NCI-H2171 treated with DMSO at 0.1 percent for 48 hours (cell line): ENCODE results near the gene ANO3.
A peak's percentile ranks its signal among the peaks of the same experiment; 100 is the strongest.
"Not testable (repeated sequence)": the region's sequence is repeated elsewhere in the genome, so short reads cannot be mapped to it uniquely, and the experiment has no call there.

Experiments used
- DNase-seq: peaks from one replicate; lab custom pipeline; 2025; lab: John Stamatoyannopoulos, UW

Gene ANO3

DNA sequence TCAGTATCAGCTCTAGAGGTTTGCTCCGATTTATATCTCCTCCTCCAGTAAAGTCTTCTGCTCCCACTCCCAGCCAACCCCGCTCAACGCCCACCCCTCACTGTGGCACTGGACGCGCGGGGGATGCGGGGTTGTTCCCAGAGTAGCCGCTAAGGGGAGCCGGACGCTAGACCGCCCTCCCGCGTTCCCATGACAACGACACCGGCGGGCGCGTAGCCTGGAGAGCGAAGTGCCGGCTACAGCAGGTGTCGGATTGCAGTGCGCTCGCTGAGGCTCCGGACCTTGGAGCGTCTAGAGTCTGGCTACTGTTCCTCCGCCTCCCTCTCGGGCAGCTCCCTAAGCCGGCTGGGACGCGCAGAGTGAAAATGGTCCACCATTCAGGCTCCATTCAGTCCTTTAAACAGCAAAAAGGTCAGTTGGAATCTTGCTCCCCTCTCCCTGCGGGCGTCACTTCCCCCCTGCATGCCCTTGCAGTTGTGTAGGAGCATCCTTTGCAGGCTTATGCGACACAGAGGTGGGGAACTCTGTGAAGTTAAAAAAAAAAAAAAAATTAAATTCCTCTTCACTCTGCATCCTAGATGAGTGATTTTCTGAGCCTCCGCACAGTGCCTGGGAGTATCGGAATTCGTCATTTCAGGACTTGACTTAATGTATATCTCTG is at the start of gene ANO3:
TSS of gene ANO3 (plus strand) at position 220 of the 661 bp plus-strand sequence. CDS start at position 366, 146 bp downstream.
- peak; percentile 73 for DNase-seq

DNA sequence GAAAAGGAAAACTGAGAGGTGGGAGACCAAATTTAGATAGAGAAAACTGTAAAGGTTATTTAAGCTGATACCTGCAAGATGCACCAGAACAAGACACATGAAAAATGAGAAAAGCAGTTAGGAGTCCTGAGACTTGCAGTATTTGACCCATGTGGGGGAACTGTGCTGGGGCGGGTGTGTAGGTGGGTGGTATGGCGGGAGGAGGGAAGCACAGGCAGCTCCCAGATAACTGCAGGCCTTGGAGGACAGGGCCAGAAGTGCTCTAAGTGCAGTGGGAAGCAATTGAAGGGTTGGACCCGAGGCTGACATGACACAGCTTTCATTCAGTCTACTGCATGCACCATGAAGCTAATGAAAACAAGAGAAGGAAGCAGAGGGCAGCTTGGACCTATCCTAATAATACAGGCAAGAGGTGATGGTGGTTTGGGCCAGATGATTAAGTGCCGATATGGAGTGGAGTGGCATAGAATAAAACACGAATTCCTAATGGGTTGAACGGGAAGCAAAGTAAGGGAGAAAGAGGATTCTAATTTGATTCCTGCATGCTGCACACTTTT is 48.0 kb upstream of the ANO3 start:
- no peak for DNase-seq

DNA sequence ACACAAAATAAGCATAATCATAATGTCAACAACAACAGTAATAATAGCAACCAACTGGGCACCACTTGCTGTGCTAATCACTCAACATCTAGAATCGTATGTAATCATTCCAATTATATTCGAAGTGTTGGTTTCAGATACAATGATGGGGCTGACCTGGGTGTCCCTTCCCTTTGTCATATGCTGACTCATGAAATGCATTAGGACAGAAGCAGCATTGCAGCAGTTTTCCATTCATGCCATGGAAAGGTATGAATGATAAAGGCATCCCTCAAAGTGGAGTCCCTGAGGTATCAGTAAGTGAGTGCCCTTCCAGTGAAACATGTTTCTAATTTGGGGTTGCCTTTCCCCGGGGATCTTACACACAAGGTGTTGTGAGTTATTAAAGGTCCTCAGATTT is 46.3 kb upstream of the ANO3 start:
- DNase-seq = peak; percentile 86

GRCh38 chr11:26286472-26287066 is 45.4 kb upstream of the ANO3 start:
- peak; percentile 52 for DNase-seq

- no peak for DNase-seq
These were observed 44.8 kb upstream of the ANO3 start for GRCh38 chr11:26287067-26287518.

DNA sequence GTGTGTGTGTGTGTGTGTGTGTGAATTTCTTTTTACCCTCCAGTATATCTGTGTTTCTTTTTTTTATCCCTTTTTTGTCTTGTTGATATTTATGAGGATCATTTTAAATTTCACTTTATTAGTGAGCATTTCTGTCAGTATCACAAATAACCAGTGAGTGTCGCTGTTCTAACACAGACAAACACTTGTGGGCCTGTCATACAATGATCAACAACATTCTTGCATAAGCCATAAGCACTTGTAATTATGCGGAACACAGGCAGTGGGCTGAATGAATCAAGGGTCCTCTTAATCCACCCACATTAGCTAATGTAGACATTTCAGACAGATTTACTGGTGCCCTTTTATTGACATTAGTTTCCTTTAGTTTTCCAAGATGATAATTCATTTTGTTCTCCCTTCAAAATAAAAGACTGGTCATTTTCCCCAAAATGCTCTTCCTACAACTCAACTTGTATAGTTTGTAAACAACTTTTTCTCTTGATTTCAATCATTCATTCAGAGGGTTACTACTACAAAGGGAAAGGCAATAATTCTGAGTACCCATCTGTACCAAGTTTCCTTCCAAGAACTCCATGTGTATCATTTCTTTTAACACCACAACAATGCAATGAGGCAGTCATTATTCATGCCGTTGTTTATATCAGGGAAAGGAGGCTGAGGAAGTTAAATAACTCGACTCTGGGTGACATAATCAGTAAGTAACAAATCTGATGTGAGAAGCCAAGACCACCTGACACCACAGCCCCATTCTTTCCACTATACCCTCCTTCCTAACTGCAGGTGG is 34.5 kb upstream of the ANO3 start:
- peak; percentile 83 for DNase-seq

DNA sequence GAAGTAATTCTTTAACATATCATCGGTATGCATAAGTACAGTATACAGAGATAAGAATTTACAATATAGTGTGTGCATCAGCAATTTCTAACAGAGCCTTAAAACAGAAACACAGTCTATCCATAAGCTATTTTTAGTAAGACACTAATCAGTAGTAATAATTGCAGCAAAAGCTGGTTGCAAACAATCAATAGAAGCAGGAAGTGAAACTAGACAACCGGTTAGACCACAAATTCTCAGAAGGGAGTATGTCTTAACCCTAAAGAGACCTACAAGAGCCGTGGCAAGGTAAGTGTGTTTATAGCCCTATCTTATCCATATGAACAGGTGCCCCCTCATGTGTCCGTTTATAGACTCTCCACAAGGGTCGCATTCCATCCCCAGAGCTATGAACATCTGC is 15.6 kb upstream of the ANO3 start:
- not testable (repeated sequence) for DNase-seq

- no peak for DNase-seq
These were observed 12.0 kb upstream of the ANO3 start for GRCh38 chr11:26319906-26320305.

GRCh38 chr11:26321516-26321915 is 10.4 kb upstream of the ANO3 start:
- no peak for DNase-seq

GRCh38 chr11:26322335-26323067 is 9.4 kb upstream of the ANO3 start:
- no peak for DNase-seq

- no peak for DNase-seq
These were observed 8.1 kb upstream of the ANO3 start for GRCh38 chr11:26323837-26324236.

DNA sequence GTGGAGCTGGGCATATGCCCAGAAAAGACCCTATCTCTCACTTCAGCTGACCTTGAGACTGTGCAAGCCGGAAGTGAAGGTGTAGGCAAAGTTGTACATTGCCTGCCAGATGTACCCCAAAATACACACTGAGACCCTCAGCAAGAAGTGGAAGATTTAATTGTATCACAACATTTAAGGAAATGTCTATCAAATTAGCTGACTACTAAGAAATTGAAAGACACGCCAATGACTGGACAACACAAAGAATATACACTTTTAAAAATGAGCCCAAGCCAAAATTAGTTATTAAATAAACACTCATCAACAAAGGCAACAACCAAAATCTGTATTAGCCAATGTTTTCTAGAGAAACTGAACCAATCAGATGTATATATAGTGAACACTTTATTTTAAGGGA is 7.7 kb upstream of the ANO3 start:
- DNase-seq = no peak

- no peak for DNase-seq
These were observed 5.0 kb upstream of the ANO3 start for GRCh38 chr11:26326793-26327400.

- no peak for DNase-seq
These were observed 2.7 kb upstream of the ANO3 start for GRCh38 chr11:26329206-26329605.

DNA sequence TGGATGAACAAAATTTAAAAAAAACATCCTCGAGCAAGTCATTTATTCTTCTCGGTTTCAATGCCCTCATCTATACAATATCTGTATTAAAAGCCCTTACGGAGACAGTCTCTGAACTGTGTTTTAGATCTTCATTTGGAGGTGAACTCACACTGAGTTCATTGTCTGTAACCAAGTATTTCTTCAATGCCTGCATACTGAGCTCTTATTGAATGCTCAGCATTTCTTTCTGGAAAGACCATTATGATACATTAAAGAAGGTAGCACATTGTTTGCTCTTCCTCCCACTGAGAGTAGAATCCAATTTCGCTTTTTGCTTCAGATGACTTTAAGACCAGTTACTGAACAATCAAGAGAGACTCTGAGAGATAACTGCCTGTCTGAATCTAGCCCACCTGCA is 1.7 kb upstream of the ANO3 start:
- DNase-seq = no peak

- no peak for DNase-seq
These were observed 614 bp downstream of the ANO3 start for GRCh38 chr11:26332572-26332915.

GRCh38 chr11:26333906-26334305 is 2.0 kb downstream of the ANO3 start:
- no peak for DNase-seq

DNA sequence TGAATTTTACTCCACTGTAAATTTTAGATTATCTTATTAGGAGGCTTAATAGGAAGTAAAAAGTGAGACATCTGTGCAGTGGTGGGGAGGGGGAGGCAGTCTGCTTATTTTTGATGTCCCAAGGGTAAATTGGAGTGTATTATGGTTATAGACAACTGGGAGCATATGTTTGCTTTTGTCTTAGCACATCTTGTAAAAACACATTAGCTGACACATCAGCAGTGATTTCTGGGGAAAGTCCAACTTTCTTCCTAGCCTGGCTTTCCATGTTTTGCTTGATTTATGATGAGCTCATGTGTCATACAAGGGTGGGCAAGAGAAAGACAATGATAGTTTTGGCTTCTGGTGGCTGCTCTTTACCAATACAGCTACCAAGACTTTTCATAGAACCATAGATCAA is 4.0 kb downstream of the ANO3 start:
- peak; percentile 59 for DNase-seq

DNA sequence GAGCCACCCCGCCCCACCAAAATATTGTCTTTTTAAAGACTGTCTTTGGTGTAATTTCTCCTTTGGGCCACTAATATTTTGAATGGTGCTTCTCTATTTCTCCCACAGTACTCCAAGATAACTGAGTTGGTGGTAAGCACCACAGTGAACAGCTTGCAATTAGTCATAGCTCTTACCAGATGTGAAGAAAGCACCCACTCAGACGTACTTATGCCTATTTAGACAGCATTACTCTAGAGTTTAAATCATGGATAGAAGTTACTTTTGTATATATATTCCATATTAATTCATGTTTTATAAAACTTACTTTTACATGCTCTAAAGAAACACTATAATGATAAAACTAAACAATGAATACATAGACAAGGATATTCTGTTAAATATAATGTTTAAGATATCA is 12.7 kb downstream of the ANO3 start:
- DNase-seq = no peak

DNA sequence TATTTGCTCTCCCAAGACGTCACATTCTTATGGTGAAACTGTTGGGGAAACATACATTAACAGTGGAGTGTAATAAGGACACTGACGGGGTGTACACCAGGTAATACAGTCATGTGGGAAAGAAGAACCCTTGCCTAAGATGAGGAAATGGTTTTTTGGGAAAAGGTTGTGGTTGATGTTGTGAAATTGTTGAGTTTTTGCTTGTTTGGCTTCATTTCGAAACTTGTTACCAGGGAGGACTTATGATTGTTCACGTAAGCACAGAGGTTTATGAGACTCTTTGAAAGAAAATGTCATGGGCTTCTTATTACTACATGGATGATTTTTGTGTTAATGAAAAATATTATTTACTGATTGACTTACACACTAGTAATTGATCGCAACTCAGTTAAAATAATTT is 16.8 kb downstream of the ANO3 start:
- no peak for DNase-seq

DNA sequence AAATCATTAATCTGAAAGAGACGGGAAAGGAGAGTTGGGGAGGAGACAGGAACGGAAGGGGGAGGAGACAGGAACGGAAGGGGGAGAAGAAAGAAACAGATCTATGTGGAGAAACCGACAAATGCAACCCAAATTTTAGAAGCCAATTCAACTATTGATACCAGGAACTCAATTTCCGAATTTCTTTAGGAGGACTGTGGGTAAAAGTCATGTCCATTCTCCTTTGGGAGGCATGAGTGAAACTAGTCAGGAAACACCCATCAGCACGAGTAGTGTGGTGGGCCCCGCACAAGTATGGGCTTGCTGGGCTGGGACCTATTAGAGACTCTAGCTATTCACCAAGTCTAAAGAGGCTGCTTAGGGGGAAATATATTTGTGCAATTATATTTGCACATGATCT is 18.1 kb downstream of the ANO3 start:
- DNase-seq = no peak

- no peak for DNase-seq
These were observed 21.1 kb downstream of the ANO3 start for GRCh38 chr11:26353010-26353409.
